HUES48 (cell line): ENCODE measurements around the gene EEF1AKMT4.

Experiments used
- H3K27ac ChIP-seq: one replicate; pipeline ENCODE4 v1.7.0; 2013; ENCODE audit warnings: low read depth, low read length, inconsistent platforms
- H3K27me3 ChIP-seq: 2 replicates; pipeline ENCODE4 v1.6.1; 2013; ENCODE audit warnings: mild to moderate bottlenecking, low read length; ENCODE audit not compliant: control insufficient read depth, insufficient read depth
- H3K36me3 ChIP-seq: 2 replicates; pipeline ENCODE4 v1.6.1; 2013; ENCODE audit warnings: low read length; ENCODE audit not compliant: control insufficient read depth, insufficient read depth
- H3K4me1 ChIP-seq: 2 replicates; pipeline ENCODE4 v1.6.1; 2013; ENCODE audit warnings: mild to moderate bottlenecking, low read length; ENCODE audit not compliant: control insufficient read depth, insufficient read depth
- H3K4me3 ChIP-seq: 2 replicates; pipeline ENCODE4 v1.5.1; 2013; ENCODE audit warnings: mild to moderate bottlenecking, low read depth, low read length
- H3K9ac ChIP-seq: 2 replicates; pipeline ENCODE4 v1.6.1; 2013; ENCODE audit warnings: mild to moderate bottlenecking, low read depth, low read length, moderate library complexity
- H3K9me3 ChIP-seq: 2 replicates; pipeline ENCODE4 v1.6.1; 2013; ENCODE audit warnings: low read length; ENCODE audit not compliant: control insufficient read depth, insufficient read depth

EEF1AKMT4 gene

GRCh38 chr3:184306341-184306972 lies 57.0 kb downstream of the EEF1AKMT4 start:
- Histone ChIP-seq H3K27me3 (no peaks in the 10 kb centered on the region), H3K36me3 (peaks cover 81% of the 10 kb centered on the region), H3K27ac (no peak overlapping the region), H3K9me3 (no peaks in the 10 kb centered on the region), H3K4me1 (no peaks in the 10 kb centered on the region), H3K4me3 (no peak overlapping the region), H3K9ac (no peak overlapping the region)

DNA sequence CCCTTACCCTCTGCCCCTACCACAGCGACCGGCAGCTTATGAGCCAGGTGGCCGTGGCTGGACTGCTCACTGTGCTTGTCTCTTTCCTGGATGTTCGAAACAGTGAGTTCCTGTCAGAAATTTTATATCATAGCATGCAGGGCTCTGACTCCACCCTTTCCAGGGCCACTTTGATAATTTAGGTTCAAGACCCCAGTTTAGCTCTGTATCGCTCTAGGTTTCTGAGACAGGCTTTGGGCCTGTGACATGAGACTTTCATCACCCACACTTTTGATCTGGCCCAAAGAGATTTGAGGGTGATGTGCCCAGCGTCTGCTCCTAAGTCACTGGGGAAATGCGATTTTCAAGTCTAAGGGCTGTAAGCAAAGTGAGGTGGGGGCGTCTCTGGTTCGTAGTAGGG lies 58.4 kb downstream of the EEF1AKMT4 start:
- Histone ChIP-seq H3K9me3 (no peaks in the 10 kb centered on the region), H3K4me3 (no peak overlapping the region), H3K27ac (no peak overlapping the region), H3K4me1 (no peaks in the 10 kb centered on the region), H3K27me3 (no peaks in the 10 kb centered on the region), H3K36me3 (peaks cover 66% of the 10 kb centered on the region), H3K9ac (no peak overlapping the region)
